ENCODE results near the gene NR1D1.

NR1D1 gene

GRCh38 chr17:40063187-40063771 lies 37.1 kb downstream of the NR1D1 start (continued):
- TF ChIP-seq ZEB2 (tag by site-specific recombination; IDR thresholded peaks at IDR 0.05) (0 out of 2 replicates have a peak, but pooled peaks have one; percentile 10), ZNF335 (tag by site-specific recombination; conservative IDR thresholded peaks at IDR 0.05) (peak; percentile 100), ZFHX2 (tag by site-specific recombination; conservative IDR thresholded peaks at IDR 0.05) (no peak), SALL2 (tag by site-specific recombination; IDR thresholded peaks at IDR 0.05; ENCODE audit: borderline replicate concordance) (no peak), ZBTB11 (tag by site-specific recombination; conservative IDR thresholded peaks at IDR 0.05; ENCODE audit: low read depth) (0 out of 2 replicates have a peak, but pooled peaks have one; percentile 21), PATZ1 (tag by site-specific recombination; IDR thresholded peaks at IDR 0.05) (peak; percentile 82), GLIS2 (tag by site-specific recombination; IDR thresholded peaks at IDR 0.05) (peak; percentile 64), ZBTB26 (tag by site-specific recombination; optimal IDR thresholded peaks at IDR 0.05) (peak; percentile 52), ZNF2 (tag by site-specific recombination; IDR thresholded peaks at IDR 0.05) (0 out of 2 replicates have a peak, but pooled peaks have one; percentile 29)

DNA sequence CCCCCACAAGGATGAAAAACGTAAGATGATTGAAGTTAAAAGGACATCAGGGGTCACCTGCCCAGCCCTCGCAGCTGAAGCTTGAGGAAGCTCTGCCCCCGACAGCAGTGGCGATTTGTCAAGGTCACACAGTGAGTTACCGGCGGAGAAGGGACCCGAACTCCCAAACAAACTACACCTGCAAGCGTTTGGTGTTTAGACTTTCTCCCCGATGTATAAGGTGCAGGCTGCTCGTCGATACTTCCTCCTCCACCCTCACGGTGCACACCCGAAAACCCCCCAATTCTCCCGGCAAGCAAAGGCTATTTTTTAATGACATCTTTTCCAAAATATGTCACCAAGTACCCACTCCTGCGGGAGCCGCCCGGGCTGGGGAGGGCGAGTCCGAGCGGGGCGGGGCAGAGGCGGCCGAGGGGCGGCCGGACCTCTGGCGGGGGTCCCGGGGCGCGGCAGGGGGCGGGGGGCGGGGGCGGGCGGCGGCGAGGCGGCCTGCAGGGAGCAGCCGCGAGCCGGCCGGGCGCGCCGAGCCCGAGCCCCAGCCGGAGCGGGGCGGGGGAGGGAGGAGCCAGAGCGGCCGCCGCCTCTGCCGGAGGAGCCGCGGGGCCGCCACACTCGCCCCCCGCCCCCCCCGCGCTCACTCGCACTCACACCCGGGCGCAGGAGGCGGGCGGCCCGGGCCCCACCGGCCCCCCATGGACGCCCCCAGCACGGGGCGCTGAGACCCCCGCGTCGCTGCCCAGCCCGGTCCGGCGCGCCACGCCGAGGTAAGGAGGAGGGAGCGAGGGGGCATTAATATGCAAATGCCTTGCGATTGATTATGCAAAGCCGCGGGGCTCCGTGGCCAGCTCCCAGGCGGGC lies 37.8 kb downstream of the NR1D1 start, which contains the start of gene THRA:
Gene THRA, plus strand, starts transcription at position 637 of the 858 bp plus-strand sequence. CDS start 11,524 bp downstream, outside the sequence.
- no peaks in the 10 kb centered on the region for H3K36me3 ChIP-seq (ENCODE audit: control insufficient read depth in 2 of 2, insufficient read depth in 1 of 2, low read length in 2 of 2)
- H3K9me3 ChIP-seq (ENCODE audit: control insufficient read depth, insufficient read depth, low read depth, low read length), result no peaks in the 10 kb centered on the region
- H3K4me3 ChIP-seq (ENCODE audit: low read depth, low read length), result peak within 1 kb of the TSS; percentile 84
- POLR2A ChIA-PET, result interaction anchor here (0.8 to 2.4 kb wide), 9 partner anchors 8 to 77 kb away, joined by 3 to 12 read pairs (median 3); partner anchors contain the start of genes CASC3 and MED24
- TF ChIP-seq ZEB2 (tag by site-specific recombination; IDR thresholded peaks at IDR 0.05) (0 out of 2 replicates have a peak, but pooled peaks have one; percentile 15), ZFP3 (tag by site-specific recombination; IDR thresholded peaks at IDR 0.05; ENCODE audit: low read depth) (no peak), ZNF398 (tag by site-specific recombination; IDR thresholded peaks at IDR 0.05) (peak; percentile 37; the same call in 1 of the 2 replicates), ZBTB10 (tag by site-specific recombination; IDR thresholded peaks at IDR 0.05) (peak; percentile 56), GLIS1 (tag by site-specific recombination; IDR thresholded peaks at IDR 0.05) (peak; percentile 82), KLF1 (tag by site-specific recombination; IDR thresholded peaks at IDR 0.05) (0 out of 2 replicates have a peak, but pooled peaks have one; percentile 16)
- TF ChIP-seq, protein P1, sequence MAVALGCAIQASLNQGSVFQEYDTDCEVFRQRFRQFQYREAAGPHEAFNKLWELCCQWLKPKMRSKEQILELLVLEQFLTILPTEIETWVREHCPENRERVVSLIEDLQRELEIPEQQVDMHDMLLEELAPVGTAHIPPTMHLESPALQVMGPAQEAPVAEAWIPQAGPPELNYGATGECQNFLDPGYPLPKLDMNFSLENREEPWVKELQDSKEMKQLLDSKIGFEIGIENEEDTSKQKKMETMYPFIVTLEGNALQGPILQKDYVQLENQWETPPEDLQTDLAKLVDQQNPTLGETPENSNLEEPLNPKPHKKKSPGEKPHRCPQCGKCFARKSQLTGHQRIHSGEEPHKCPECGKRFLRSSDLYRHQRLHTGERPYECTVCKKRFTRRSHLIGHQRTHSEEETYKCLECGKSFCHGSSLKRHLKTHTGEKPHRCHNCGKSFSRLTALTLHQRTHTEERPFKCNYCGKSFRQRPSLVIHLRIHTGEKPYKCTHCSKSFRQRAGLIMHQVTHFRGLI (tag by site-specific recombination; IDR thresholded peaks at IDR 0.05), result no peak
- peaks cover 17% of the 10 kb centered on the region for H3K4me1 ChIP-seq (ENCODE audit: control insufficient read depth, insufficient read depth, low read length)
- H3K27ac ChIP-seq (ENCODE audit: extremely low read depth, low read depth, low read length), result peak within 1 kb of the TSS; percentile 86; the same call in 1 of the 2 replicates
- CTCF ChIA-PET, result interaction anchor here (0.5 to 10.6 kb wide), 15 partner anchors 10 to 587 kb away, joined by 3 to 166 read pairs (median 4); no protein-coding TSS in a partner anchor

Measured in HEK293 (cell line).